ENCODE results near the gene DARS1. TPM values are rescaled to one million over a fixed set of nuclear protein-coding genes. Genes with fewer than 3 reads are reported as not detected.

DARS1 gene
- total RNA-seq, 1 donor = 98.2 TPM

- DNase-seq (ENCODE audit: low read depth) = no peak
- TF ChIP-seq CTCF (IDR thresholded peaks at IDR 0.05; ENCODE audit: insufficient read depth, low read length) = no peak
- no peak overlapping the region for H3K4me3 ChIP-seq (ENCODE audit: low read depth, low read length)
Measured at GRCh38 chr2:135944625-135945024, 40.8 kb downstream of the DARS1 start.

- DNase-seq (ENCODE audit: low read depth) = no peak
- no peak overlapping the region for H3K4me3 ChIP-seq (ENCODE audit: low read depth, low read length)
- TF ChIP-seq CTCF (IDR thresholded peaks at IDR 0.05; ENCODE audit: insufficient read depth, low read length) = no peak
Measured at GRCh38 chr2:135942936-135943688, 42.3 kb downstream of the DARS1 start.

- no peak for DNase-seq (ENCODE audit: low read depth)
- no peak for TF ChIP-seq CTCF (IDR thresholded peaks at IDR 0.05; ENCODE audit: insufficient read depth, low read length)
- H3K4me3 ChIP-seq (ENCODE audit: low read depth, low read length) = no peak overlapping the region
Measured at GRCh38 chr2:135936524-135936923, 48.9 kb downstream of the DARS1 start.

GRCh38 chr2:135935914-135936313 lies 49.5 kb downstream of the DARS1 start:
- H3K4me3 ChIP-seq (ENCODE audit: low read depth, low read length) = no peak overlapping the region
- TF ChIP-seq CTCF (IDR thresholded peaks at IDR 0.05; ENCODE audit: insufficient read depth, low read length) = no peak
- DNase-seq (ENCODE audit: low read depth) = no peak

- DNase-seq (ENCODE audit: low read depth) = no peak
- TF ChIP-seq CTCF (IDR thresholded peaks at IDR 0.05; ENCODE audit: insufficient read depth, low read length) = no peak
- no peak overlapping the region for H3K4me3 ChIP-seq (ENCODE audit: low read depth, low read length)
Measured at GRCh38 chr2:135931776-135932443, 53.5 kb downstream of the DARS1 start.

- no peak for DNase-seq (ENCODE audit: low read depth)
- H3K4me3 ChIP-seq (ENCODE audit: low read depth, low read length) = no peak overlapping the region
- no peak for TF ChIP-seq CTCF (IDR thresholded peaks at IDR 0.05; ENCODE audit: insufficient read depth, low read length)
Measured at GRCh38 chr2:135926605-135927004, 58.8 kb downstream of the DARS1 start.

Data from fibroblast of the aortic adventitia (primary cell).